HCT116 (cell line): ENCODE measurements around the gene PRRG4. TPM values are rescaled to one million over a fixed set of nuclear protein-coding genes. Genes with fewer than 3 reads are reported as not detected.
A peak's percentile ranks its signal among the peaks of the same experiment; 100 is the strongest.

Source experiments
- ATAC-seq: fragments of 200-7000 bp; cut with Tn5 transposase; 2 replicates; pipeline ENCODE4 v1.9.1; 2020; ENCODE audit warnings: mild to moderate bottlenecking, moderate library complexity
- BruUV-seq: library from RNA; stranded (reverse); fragments of 400-500 nt; replicated peaks from 2 replicates; lab custom pipeline; 2021; lab: Mats Ljungman, UMichigan
- CTCF ChIA-PET: fragments of 300-600 bp; sonication (Branson Sonifier 250); formaldehyde crosslinking; loops from one replicate; lab custom pipeline; 2021; ENCODE audit warnings: antibody characterized with exemption; lab: Charles Lee
- POLR2A ChIA-PET: fragments of 300-600, 350-600 bp; sonication (Branson Sonifier 250); formaldehyde crosslinking; loops from one replicate; lab custom pipeline; 2021; ENCODE audit warnings: antibody characterized with exemption; lab: Charles Lee
- RAD21 ChIA-PET, 2 experiments: fragments of 300-600 bp; sonication (Branson Sonifier 250); formaldehyde crosslinking; loops; one replicate each; lab custom pipeline; 2023; ENCODE audit warnings: low total read pairs in 2 of 2; ENCODE audit not compliant: uncharacterized antibody in 2 of 2, unreplicated experiment in 2 of 2, low non-redundant PET in 1 of 2; lab: Charles Lee
- DNase-seq: peaks from one replicate; pipeline ENCODE4 v3.0.0-alpha.2; 2010; ENCODE audit warnings: low read depth, low spot score
- H2AFZ ChIP-seq: fragments of 200-600 bp; shearing (Covaris generic), sonication (generic); 2 replicates; pipeline ENCODE4 v1.6.1; 2017; ENCODE audit warnings: low read depth, mixed run types, mixed read lengths, antibody characterized with exemption, low read length; ENCODE audit not compliant: poor library complexity, severe bottlenecking
- H3K27ac ChIP-seq: 2 replicates; pipeline ENCODE4 v1.5.1; 2012; ENCODE audit warnings: low read depth, low read length
- H3K27me3 ChIP-seq: fragments of 200-600 bp; sonication (generic); 2 replicates; pipeline ENCODE4 v1.6.1; 2016; ENCODE audit warnings: mixed run types, low read length, mixed read lengths; ENCODE audit not compliant: insufficient read depth
- H3K36me3 ChIP-seq, 2 experiments: fragments of 200-500 bp in 1 of 2; fragments of 200-600 bp in 1 of 2; sonication (Bioruptor generic) in 1 of 2; sonication (generic) in 1 of 2; 2 replicates each; pipeline versions ENCODE4 v1.5.1 to v1.6.1; 2014 to 2016; ENCODE audit warnings: low read length in 2 of 2, inconsistent platforms in 1 of 2, mixed read lengths in 1 of 2, mixed run types in 1 of 2; ENCODE audit not compliant: insufficient read depth in 2 of 2, control insufficient read depth in 1 of 2
- H3K4me1 ChIP-seq, 2 experiments: fragments of 200-600 bp in 1 of 2; sonication (generic) in 1 of 2; 2 replicates each; pipeline versions ENCODE4 v1.5.1 to v1.6.1; 2012 to 2017; ENCODE audit warnings: low read length in 2 of 2, inconsistent platforms in 1 of 2, mild to moderate bottlenecking in 1 of 2, mixed read lengths in 1 of 2, mixed run types in 1 of 2, moderate library complexity in 1 of 2; ENCODE audit not compliant: insufficient read depth in 2 of 2, control insufficient read depth in 1 of 2
- H3K4me2 ChIP-seq: fragments of 200-600 bp; sonication (generic); 2 replicates; pipeline ENCODE4 v1.6.1; 2017; ENCODE audit warnings: mixed run types, low read length, mixed read lengths
- H3K4me3 ChIP-seq, 2 experiments: fragments of 200-600 bp in 1 of 2; sonication (generic) in 1 of 2; replicated peaks in 1 of 2; 2 replicates each; pipeline ENCODE4 v1.5.1; 2011 to 2016; ENCODE audit warnings: low read length in 2 of 2, control low read depth in 1 of 2, low read depth in 1 of 2, mild to moderate bottlenecking in 1 of 2, mixed read lengths in 1 of 2, mixed run types in 1 of 2
- H3K79me2 ChIP-seq: fragments of 200-600 bp; sonication (generic); 2 replicates; pipeline ENCODE4 v1.6.1; 2017; ENCODE audit warnings: mild to moderate bottlenecking, mixed run types, low read length, moderate library complexity, mixed read lengths; ENCODE audit not compliant: insufficient read depth
- H3K9ac ChIP-seq: fragments of 200-600 bp; sonication (generic); 2 replicates; pipeline ENCODE4 v1.6.1; 2016; ENCODE audit warnings: low read length, mixed read lengths
- H3K9me2 ChIP-seq: fragments of 200-600 bp; sonication (generic), shearing (Covaris generic); 2 replicates; pipeline ENCODE4 v1.6.1; 2017; ENCODE audit warnings: mixed run types, mild to moderate bottlenecking, moderate library complexity; ENCODE audit not compliant: insufficient read depth
- H3K9me3 ChIP-seq, 2 experiments: fragments of 200-500 bp in 1 of 2; fragments of 200-600 bp in 1 of 2; sonication (Bioruptor generic) in 1 of 2; sonication (generic) in 1 of 2; 2 replicates each; pipeline ENCODE4 v1.6.1; 2014 to 2017; ENCODE audit warnings: low read length in 2 of 2, mixed read lengths in 2 of 2, inconsistent platforms in 1 of 2, low read depth in 1 of 2, mild to moderate bottlenecking in 1 of 2, mixed run types in 1 of 2, moderate library complexity in 1 of 2; ENCODE audit not compliant: control insufficient read depth in 1 of 2, insufficient read depth in 1 of 2
- H4K20me1 ChIP-seq: fragments of 200-600 bp; sonication (generic), shearing (Covaris generic); 2 replicates; pipeline ENCODE4 v1.6.1; 2017; ENCODE audit warnings: mixed run types, mild to moderate bottlenecking, moderate library complexity; ENCODE audit not compliant: insufficient read depth
- ATF3 ChIP-seq: IDR thresholded peaks from 2 replicates; pipeline ENCODE4 v1.6.1; 2012
- CBX3 ChIP-seq: IDR thresholded peaks from 2 replicates; pipeline ENCODE4 v1.6.1; 2012; ENCODE audit warnings: low read depth
- CTCF ChIP-seq, 3 experiments: fragments of 200-600 bp in 1 of 3; sonication (generic) in 1 of 3; IDR thresholded peaks in 2 of 3; conservative IDR thresholded peaks in 1 of 3; 2 replicates each; pipeline ENCODE4 v1.5.1; 2012 to 2017; ENCODE audit warnings: low read depth in 2 of 3, low read length in 2 of 3, antibody characterized with exemption in 1 of 3, borderline replicate concordance in 1 of 3, control low read depth in 1 of 3, mild to moderate bottlenecking in 1 of 3, mixed read lengths in 1 of 3, mixed run types in 1 of 3, moderate library complexity in 1 of 3; ENCODE audit not compliant: insufficient read depth in 1 of 3
- EGR1 ChIP-seq: IDR thresholded peaks from 2 replicates; pipeline ENCODE4 v1.6.1; 2012; ENCODE audit warnings: low read depth
- ELF1 ChIP-seq: IDR thresholded peaks from 2 replicates; pipeline ENCODE4 v1.6.1; 2012; ENCODE audit warnings: low read depth, borderline replicate concordance
- EZH2 ChIP-seq: fragments of 200-600 bp; sonication (generic); IDR thresholded peaks from 2 replicates; pipeline ENCODE4 v1.6.1; 2017; ENCODE audit warnings: antibody characterized with exemption, mixed run types
- EZH2phosphoT487 ChIP-seq: fragments of 200-600 bp; IDR thresholded peaks from 2 replicates; pipeline ENCODE4 v1.6.1; 2018; ENCODE audit warnings: antibody characterized with exemption, borderline replicate concordance
- FOSL1 ChIP-seq: IDR thresholded peaks from 2 replicates; pipeline ENCODE4 v1.6.1; 2012; ENCODE audit warnings: low read depth
- POLR2A ChIP-seq: IDR thresholded peaks from 2 replicates; pipeline ENCODE4 v1.7.0; 2011; ENCODE audit warnings: borderline replicate concordance; ENCODE audit not compliant: insufficient read depth, insufficient read length; ENCODE audit errors: extremely low read depth
- POLR2AphosphoS5 ChIP-seq: IDR thresholded peaks from 2 replicates; pipeline ENCODE4 v1.6.1; 2011; ENCODE audit warnings: mild to moderate bottlenecking, low read depth, low read length, moderate library complexity
- RAD21 ChIP-seq: IDR thresholded peaks from 2 replicates; pipeline ENCODE4 v1.6.1; 2012; ENCODE audit warnings: low read depth, mild to moderate bottlenecking
- REST ChIP-seq: IDR thresholded peaks from 2 replicates; pipeline ENCODE4 v1.6.1; 2012; ENCODE audit warnings: low read depth
- SIN3A ChIP-seq: IDR thresholded peaks from 2 replicates; pipeline ENCODE4 v1.6.1; 2012; ENCODE audit warnings: low read depth
- SP1 ChIP-seq: IDR thresholded peaks from 2 replicates; pipeline ENCODE4 v1.6.1; 2012; ENCODE audit warnings: low read depth
- SRF ChIP-seq: IDR thresholded peaks from 2 replicates; pipeline ENCODE4 v1.6.1; 2012; ENCODE audit warnings: low read depth
- TCF7L2 ChIP-seq: IDR thresholded peaks from 2 replicates; pipeline ENCODE4 v1.7.0; 2011; ENCODE audit warnings: borderline replicate concordance, inconsistent platforms; ENCODE audit not compliant: insufficient read depth, insufficient read length; ENCODE audit errors: extremely low read depth
- YY1 ChIP-seq: IDR thresholded peaks from 2 replicates; pipeline ENCODE4 v1.6.1; 2011; ENCODE audit warnings: low read length, low read depth, moderate library complexity, mild to moderate bottlenecking; ENCODE audit not compliant: insufficient replicate concordance; ENCODE audit errors: extremely low read depth
- ZNF274 ChIP-seq: fragments of 200-500 bp; sonication (Bioruptor generic); IDR thresholded peaks from 2 replicates; pipeline ENCODE4 v1.6.1; 2014; ENCODE audit warnings: mild to moderate bottlenecking, low read depth, low read length, inconsistent platforms
- intact Hi-C: fragments of 100-400 bp; cut with micrococcal nuclease; formaldehyde crosslinking; loops from 2 replicates; pipeline ENCODE4 v1.10.0; 2022
- total RNA-seq: library from RNA; stranded (reverse); gene quantifications from one replicate; pipeline ENCODE4 v1.2.1, GENCODE V29; 2021; ENCODE audit not compliant: unreplicated experiment
- TF ChIP-seq, protein P1 (sequence below): IDR thresholded peaks from 2 replicates; pipeline ENCODE4 v1.6.1; 2012

PRRG4 gene
- total RNA-seq, 1 experiment from 2014 or later = 5.4 TPM

DNA sequence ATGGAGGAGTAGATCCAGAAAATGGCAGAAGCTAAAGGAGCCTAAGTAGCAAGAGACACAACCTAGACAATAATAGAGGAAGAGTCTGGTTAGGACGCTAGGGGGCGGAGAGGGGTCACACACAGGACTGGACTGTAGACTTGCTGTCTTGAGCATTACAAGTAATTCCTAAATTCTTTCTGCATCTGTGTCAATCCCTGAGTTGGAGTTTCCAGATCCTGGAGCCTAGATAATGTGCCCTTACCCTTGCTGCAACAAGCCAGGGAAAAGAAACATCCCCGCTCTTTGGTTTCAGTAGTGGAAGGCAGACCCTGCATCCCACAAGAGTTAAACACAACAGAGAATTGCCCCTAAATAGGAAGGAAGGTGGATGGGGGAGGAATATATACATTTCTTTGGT, 20.4 kb upstream of the PRRG4 start (continued):
- no peak for TF ChIP-seq POLR2AphosphoS5
- TF ChIP-seq EZH2 = no peak
- peak; percentile 78 for TF ChIP-seq RAD21
- TF ChIP-seq YY1 = peak; percentile 28
- TF ChIP-seq CBX3 = 0 out of 2 replicates have a peak, but pooled peaks have one; percentile 21
- TF ChIP-seq SIN3A = no peak

DNA sequence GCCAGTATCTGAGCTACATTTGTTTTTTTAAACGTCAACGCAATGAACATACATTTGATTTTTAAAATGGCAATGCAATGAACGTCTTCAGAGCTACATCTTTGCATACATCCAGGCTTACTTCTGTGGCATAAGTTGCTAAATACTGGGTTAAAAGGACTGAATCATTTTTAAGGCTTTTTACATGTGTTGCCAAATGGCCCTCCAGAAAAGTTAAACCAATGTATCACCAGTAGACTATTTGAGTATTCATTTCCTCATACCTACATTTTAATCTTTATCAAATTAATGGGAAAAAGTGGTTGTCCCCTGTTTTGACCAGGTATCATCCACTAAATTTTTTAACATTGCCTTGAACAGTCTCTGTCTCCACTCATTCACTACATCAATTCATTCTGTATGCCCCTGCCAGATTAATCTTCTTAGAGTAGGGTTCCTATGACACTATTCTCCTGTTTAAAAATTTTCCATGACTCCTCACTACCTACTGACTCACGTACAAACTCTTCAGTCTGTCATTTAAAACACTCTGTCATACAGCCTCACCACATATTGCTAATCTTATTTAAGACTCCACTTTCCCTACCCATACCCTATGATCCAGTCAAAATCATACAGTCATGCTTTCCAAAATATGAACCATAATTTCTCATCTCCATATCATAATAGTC, 12.4 kb upstream of the PRRG4 start:
- no peak overlapping the region for H3K9ac ChIP-seq
- no peaks in the 10 kb centered on the region for H3K36me3 ChIP-seq
- H3K4me3 ChIP-seq = no peak overlapping the region
- ChIA-PET CTCF (interaction anchor here (1.9 kb wide), 1 partner anchor 9 kb away, joined by 8 read pairs; no protein-coding TSS in a partner anchor), POLR2A (no interaction called here), RAD21 (no interaction called here)
- no peak overlapping the region for H3K4me2 ChIP-seq
- peaks cover 0 to 10% of the 10 kb centered on the region in 2 experiments; a peak in 2 of 4 replicates for H3K4me1 ChIP-seq
- H3K9me2 ChIP-seq = no peaks in the 10 kb centered on the region
- H4K20me1 ChIP-seq = no peaks in the 10 kb centered on the region
- H3K9me3 ChIP-seq = no peaks in the 10 kb centered on the region
- no peaks in the 10 kb centered on the region for H3K79me2 ChIP-seq
- no peak overlapping the region for H3K27ac ChIP-seq
- H3K27me3 ChIP-seq = no peaks in the 10 kb centered on the region
- intact Hi-C loops = no loop called here
- no peak for ATAC-seq
- BruUV-seq = no TSS peak
- H2AFZ ChIP-seq = no peak overlapping the region
- DNase-seq = no peak
- TF ChIP-seq EGR1 = no peak
- no peak for TF ChIP-seq CTCF (IDR thresholded peaks at IDR 0.05 in 2 of 3, conservative IDR thresholded peaks at IDR 0.05 in 1 of 3; ENCODE audit: borderline replicate concordance in 1 of 3, insufficient read depth in 1 of 3, low read depth in 2 of 3, low read length in 2 of 3)
- TF ChIP-seq POLR2A = no peak
- TF ChIP-seq SRF = no peak
- TF ChIP-seq FOSL1 = no peak
- TF ChIP-seq YY1 = no peak
- no peak for TF ChIP-seq POLR2AphosphoS5
- TF ChIP-seq ELF1 = no peak
- TF ChIP-seq REST = no peak
- no peak for TF ChIP-seq ATF3
- TF ChIP-seq EZH2 = no peak
- no peak for TF ChIP-seq SP1
- TF ChIP-seq, protein P1, sequence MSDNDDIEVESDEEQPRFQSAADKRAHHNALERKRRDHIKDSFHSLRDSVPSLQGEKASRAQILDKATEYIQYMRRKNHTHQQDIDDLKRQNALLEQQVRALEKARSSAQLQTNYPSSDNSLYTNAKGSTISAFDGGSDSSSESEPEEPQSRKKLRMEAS = no peak
- no peak for TF ChIP-seq EZH2phosphoT487
- no peak for TF ChIP-seq RAD21
- TF ChIP-seq CBX3 = no peak
- no peak for TF ChIP-seq TCF7L2
- TF ChIP-seq ZNF274 = no peak
